HG03159 (cell line): ENCODE data around the gene ZNF717.
"Not testable (repeated sequence)": the region's sequence is repeated elsewhere in the genome, so short reads cannot be mapped to it uniquely, and the experiment has no call there.

Experiments
- ATAC-seq: cut with Tn5 transposase; IDR thresholded peaks from one replicate; pipeline ENCODE4 v1.9.1; 2021; ENCODE audit warnings: mild to moderate bottlenecking, moderate library complexity; ENCODE audit not compliant: unreplicated experiment

Gene ZNF717

DNA sequence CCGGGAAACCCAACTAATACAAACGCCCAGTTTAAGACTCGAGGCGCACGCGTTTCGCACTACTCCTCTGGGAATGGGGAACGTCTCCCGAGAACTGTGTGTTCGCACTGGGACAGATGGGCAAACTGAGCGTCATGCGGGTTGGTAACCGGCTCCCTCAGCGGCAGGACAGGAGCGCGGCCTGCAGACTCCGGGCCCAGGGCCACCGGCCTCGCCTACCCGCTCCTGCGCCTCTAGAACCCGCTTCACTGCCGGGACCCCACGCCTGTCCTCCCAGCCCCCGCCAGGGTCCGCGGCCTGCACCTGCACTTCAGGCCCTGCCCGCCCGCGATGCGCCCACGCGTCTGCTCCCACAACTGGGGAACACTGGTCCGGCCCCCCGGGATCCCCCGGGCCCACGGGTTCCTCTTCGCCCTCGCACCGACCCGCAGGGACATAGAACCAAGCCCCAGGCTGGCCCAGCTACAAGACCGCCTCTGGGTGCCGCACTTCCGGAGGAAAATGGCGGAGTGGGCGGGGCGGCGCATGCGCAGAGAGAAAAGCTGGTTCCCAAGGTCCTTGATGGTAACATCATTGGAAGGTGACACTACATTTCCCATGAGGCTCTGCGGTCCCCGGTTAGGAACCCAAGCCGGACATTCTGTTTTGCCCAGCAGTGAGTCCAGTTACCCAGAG is at the start of gene ZNF717:
Gene ZNF717 (minus strand): TSS at position 469 of the 675 bp plus-strand sequence. CDS start 2,187 bp downstream, outside the sequence.
- ATAC-seq, result peak; percentile 73

DNA sequence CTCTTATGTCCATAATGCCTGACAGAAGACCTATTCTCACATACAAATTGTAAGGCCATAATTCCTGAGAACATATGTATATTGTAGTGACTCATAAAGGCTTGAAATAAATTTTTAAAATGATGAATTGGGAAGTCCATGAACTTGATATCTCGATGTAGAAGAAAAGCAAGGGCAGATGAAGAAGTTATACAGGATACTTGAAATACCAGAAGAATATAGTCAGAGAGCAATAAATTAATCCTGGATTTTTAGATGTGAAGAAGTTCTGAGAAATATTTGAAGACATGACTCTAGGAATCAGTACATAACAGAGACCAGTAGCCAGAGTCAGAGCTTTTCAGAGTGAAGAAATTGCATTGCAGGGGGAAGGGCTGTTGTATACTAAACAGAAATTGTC is 45.7 kb upstream of the ZNF717 start:
- not testable (repeated sequence) for ATAC-seq

DNA sequence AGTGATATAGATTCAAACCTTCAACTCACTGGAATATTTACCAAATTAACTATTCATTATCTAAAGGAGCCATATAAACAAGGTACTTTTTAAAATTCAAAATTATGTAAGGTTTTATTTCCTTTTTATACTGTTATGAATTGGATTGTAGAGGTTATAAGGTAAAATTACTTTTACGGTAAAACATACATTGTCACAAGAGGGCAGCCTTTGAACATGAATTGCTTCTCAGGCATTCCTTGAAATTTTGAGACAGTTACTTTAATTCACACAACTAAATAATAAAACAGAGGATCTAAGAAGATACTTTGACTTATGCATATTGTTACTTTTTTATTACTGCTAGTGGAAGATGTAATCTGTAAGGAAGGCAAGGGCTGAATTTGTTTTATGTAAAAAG is 32.7 kb upstream of the ZNF717 start:
- not testable (repeated sequence) for ATAC-seq

DNA sequence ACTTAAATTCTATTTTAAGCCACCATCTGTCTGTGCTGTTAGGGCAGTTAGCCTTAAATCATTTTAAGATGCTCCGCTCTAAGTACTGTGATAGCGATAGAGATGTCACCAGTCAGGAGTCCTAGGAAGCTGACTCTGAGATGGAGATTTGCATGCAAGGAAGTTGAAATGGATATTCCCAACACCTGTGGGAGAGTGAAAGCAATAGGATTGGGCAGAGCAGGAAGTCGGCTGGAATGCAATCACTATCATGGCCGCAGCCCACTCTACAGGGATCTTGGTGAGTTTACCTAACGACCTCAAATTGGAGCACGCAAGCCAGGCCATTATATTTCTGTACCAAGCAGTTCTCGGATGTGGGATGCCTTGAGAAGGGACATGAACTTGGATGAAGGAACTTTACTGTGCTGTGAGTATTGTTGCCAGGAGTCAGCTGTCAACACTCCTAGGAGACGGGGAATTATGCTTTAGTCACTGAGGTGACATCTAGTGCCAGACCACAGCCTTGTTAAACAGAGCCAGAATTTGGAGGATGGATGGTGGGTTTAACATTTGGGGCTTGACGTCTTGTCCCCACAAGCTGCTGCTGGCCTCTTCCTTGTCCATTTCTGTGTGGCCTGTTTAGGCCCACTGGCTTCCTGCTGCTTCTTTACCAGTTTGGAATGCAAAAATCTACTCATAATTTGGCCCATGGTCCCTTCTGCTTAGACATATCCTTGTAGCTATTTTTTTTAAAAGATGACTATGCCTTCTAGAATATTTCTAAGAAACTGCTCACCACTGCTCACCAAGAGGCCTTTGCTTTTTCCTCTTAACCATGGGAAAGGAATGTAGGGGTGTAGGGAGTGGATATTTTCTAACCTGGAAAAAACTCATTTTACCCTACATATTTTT is 31.2 kb upstream of the ZNF717 start:
- not testable (repeated sequence) for ATAC-seq

DNA sequence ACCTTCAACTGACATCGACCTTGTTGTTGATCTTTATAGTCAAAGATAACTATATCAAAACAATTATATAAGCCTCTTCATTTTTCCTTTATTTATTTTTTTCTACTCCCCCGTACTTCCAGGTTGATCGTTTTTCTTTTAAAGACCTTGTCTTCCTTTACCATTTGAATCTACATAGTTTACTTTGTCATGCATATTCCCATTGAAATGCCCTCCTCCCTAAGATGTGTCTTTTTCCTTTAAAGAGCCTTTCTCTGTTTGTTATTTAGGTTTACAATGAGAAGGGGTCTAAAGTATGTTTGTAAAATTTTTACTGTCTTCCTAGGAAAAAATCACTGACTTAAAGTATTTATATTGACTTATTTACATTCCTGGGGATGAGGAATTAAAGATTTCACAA is 29.4 kb upstream of the ZNF717 start:
- ATAC-seq, result no peak

DNA sequence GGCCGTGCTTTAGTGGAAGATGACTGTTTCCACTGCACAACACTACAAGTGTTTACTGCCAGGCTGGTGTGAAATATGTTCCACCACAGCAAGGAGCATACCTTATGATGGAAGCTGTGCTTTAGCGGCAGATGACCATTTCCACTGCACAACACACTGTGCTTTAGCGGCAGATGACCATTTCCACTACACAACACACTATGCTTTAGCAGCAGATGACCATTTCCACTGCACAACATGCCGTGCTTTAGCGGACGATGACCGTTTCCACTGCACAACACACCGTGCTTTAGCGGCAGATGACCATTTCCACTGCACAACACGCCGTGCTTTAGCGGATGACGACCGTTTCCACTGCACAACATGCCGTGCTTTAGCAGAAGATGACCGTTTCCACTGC is 2.8 kb downstream of the ZNF717 start:
- ATAC-seq, result no peak

DNA sequence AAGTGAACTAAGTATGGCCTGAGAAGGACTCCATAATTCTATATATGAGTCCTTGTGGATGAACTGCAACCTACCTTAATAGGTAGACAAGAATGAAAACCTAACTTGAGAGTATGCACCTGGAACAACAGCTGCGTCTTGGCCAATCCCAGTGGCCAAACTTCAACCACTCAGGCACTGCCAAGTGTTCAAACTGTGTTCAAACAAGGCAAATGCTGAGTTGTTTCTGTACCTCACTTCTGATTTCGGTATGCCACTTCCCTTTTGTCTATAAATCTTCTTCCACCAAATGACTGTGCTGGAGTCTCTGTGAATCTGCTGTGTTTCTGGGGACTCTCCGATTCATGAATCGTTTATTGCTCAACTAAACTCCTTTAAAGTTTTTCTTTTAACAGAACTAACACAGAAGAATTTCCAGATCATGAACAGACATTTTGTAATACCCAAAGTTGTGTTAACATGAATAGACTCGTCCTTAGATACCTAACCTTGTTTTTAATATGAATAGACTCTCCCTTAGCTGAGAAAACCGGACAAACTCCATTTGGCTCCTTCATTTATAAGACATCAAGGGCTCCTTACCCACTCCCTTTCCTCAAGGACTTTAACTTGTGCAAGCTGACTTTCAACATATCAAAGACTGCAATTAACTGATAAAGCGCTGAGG is 4.1 kb downstream of the ZNF717 start:
- ATAC-seq, result no peak

DNA sequence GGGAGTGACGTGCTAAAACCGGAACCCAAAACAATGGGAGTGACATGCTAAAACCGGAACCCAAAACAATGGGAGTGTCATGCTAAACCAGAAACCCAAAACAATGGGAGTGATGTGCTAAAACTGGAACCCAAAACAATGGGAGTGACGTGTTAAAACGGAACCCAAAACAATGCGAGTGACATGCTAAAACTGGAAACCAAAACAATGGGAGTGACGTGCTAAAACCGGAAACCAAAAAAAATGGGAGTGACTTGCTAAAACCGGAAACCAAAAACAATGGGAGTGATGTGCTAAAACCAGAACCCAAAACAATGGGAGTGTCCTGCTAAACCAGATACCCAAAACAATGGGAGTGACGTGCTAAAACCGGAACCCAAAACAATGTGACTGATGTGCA is 7.6 kb downstream of the ZNF717 start:
- ATAC-seq, result not testable (repeated sequence)

DNA sequence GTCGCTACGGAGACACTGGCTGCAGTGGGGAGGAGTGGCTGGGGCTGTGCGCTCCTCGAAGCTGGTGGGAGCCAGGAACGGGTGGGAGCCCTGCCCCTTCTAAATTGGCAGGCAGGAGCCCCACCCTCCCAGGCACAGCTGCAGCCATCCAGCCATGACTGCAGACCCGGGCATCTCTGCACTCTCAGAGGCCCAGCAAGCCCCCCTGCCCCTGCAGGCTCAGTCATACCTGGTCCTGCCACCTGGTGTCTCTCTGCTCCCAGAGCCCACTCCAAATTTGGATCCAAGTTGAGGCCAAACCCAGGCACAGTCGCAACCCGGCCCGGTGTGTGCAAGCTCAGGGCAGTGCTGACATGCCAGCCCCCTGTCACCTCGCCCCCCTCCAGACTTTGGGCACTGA is 13.7 kb downstream of the ZNF717 start:
- ATAC-seq, result not testable (repeated sequence)

DNA sequence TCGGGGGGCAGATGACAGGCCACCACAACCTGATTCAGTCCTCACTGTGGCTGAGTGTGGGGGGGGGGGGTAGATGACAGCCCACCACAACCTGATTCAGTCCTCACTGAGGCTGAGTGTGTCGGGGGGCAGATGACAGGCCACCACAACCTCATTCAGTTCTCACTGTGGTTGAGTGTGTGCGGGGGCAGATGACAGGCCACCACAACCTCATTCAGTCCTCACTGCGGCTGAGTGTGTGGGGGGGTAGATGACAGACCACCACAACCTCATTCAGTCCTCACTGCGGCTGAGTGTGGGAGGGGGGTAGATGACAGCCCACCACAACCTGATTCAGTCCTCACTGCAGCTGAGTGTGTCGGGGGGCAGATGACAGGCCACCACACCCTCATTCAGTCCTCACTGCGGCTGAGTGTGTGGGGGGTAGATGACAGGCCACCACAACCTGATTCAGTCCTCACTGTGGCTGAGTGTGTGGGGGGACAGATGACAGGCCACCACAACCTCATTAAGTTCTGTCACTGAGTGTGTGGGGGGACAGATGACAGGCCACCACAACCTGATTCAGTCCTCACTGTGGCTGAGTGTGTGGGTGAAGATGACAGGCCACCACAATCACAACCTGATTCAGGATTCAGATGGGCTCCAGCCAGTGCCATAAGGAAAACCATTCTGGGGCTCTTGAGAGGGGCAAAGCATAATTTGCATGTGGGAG is 16.9 kb downstream of the ZNF717 start:
- ATAC-seq, result no peak

DNA sequence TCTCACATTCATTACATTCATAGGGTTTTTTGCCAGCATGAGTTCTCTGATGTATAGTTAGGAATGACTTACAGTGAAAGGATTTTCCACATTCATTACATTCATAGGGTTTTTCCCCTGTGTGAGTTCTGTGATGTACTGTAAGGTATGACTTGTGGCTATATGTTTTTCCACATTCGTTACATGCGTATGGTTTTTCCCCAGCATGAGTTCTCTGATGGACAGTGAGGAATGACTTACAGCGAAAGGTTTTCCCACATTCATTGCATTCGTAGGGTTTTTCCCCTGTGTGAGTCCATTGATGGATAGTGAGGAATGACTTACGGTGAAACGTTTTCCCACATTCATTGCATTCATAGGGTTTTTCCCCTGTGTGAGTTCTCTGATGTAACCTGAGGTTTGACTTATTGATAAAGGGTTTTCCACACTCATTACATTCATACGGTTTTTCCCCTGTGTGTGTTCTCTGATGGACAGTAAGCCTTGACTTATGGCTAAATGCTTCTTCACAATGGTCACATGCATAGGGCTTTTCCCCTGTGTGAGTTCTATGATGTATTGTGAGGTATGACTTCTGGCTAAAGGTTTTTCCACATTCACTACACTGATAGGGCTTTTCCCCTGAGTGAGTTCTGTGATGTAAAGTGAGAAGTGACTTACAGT is 47.4 kb downstream of the ZNF717 start:
- no peak for ATAC-seq

DNA sequence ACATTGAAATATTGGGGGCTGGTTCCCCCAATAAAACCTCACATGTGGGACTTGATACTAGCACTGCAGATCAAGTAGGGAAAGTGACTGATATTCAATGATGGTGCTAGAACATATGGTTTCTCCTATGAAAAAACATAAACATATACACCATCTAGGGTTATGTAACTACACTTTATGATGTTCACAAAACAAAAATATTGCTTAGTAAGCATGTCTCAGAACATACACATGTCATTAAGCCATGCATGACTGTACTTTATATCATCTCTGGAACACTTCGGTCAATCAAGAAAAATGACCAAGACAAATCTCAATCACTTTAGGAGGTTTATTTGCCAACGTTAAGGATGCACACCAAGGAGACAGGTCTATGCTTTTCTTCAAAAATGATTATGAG is 57.4 kb downstream of the ZNF717 start:
- no peak for ATAC-seq

DNA sequence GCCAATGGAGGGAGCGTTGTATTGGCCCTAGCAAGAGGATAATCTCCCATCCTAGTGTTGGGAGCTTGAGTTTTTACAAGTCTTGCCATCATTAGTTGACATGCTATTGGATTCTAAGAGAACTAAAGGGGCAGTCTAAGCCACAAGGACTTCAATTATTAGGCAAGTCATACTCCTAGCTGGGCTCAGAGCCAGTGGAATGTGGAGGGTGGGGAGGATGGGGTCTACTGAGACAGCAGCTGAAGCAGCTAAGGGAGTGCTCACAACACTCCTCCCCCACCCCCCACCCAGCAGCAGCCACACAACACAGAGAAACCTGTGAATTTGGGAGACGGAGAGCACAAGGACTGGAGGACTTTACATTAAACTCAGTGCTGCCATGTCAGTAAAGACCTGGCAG is 93.3 kb downstream of the ZNF717 start:
- no peak for ATAC-seq

DNA sequence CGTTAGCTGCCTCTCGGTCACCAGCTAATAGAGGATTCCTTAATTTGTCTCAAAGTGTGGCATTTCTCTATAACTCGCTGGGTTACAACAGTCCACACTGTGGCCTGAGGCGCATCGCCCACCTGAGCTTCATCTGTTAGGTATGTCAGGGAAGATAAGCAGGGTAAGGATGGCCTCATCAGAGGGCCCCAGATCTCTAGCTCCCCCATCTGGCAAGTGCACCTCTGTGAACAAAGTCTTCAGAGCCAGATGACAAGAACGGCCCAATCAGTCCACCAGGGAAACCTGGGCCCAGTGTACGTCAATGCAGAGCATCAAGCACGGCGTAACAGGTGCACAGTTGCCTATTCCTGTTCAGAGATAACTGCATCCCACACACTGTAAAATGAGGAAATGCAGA is 98.0 kb downstream of the ZNF717 start:
- no peak for ATAC-seq
